Measurements from ENCODE around the gene ACTL7A.

GRCh38 chr9:108905494-108905893, 43.4 kb downstream of the ACTL7A start:
- TF ChIP-seq CTCF (IDR thresholded peaks at IDR 0.05), result no peak
- TF ChIP-seq POLR2A (IDR thresholded peaks at IDR 0.05), result no peak

Data from lower leg skin (tissue), 3 donors.